Measurements from ENCODE around the gene UBE2J1.

Gene UBE2J1

DNA sequence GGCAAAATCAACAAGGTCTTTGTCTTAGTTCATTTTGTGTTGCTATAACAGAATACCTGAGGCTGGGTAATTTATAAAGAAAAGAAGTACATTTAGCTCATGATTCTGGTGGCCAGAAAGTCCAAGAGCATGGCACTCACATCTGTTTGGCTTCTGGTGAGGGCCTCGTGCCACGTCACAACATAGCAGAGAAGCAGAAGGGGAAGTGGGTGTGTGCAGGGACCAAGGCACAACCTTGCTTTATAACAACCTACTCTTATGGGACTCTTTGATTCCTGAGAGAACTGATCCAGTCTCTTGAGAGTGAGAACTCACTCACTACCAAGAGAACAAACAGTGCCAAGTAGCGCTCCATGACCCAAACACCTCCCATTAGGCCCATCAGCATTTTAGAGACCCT, 62.8 kb downstream of the UBE2J1 start:
- no peak for DNase-seq (ENCODE audit: low read depth)

DNA sequence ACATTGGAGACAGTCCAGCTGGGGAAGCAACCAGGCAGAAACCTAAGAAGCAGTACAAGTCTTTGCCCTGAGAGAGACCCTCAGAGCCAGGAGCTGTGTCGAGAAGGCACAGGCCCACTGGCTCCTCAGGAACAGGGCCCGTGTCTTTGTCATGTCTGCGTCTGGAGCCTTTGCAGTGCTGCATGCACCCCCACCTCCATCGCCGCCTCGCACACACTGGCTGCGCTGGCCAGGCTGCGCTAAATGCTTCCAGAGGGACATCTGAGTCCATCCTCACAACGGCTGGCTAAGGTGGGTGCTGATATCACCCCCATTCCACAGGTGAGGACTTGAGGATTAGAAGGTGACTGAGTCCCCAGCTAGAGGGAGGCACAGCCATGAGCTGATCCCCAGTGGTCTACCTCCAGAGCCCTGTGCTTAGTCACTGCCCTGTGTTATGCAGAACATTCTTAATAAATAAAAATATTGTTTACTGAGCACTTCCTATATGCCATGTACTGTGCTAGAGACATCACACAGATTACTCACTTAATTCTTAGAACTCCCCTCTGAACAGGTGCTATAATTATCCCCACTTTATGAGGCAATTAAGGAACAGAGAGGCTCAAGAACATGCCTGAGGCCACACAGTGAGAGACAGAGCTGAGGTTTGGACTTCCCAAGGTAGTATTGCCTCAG, 65.0 kb downstream of the UBE2J1 start:
- no peak for DNase-seq (ENCODE audit: low read depth)

DNA sequence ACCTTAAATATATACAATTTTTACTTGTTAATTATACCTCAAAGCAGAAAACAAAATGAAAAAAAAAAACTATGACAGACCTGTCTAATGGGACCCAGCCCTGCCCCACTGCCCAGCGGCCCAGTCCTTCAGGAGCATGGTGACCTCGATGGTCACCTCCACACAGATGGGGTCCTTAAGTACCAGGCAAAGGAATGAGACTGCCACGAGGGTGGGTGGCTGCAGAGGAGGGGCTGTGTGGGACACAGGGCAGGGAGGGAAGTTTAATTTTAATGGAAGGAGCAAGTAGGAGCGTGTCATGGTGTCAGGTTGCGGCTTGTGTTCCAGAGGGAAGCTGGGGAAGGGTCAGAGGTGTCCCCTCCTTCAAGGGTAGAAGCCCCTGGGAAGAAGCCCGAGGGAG, 66.0 kb downstream of the UBE2J1 start:
- no peak for DNase-seq (ENCODE audit: low read depth)

DNA sequence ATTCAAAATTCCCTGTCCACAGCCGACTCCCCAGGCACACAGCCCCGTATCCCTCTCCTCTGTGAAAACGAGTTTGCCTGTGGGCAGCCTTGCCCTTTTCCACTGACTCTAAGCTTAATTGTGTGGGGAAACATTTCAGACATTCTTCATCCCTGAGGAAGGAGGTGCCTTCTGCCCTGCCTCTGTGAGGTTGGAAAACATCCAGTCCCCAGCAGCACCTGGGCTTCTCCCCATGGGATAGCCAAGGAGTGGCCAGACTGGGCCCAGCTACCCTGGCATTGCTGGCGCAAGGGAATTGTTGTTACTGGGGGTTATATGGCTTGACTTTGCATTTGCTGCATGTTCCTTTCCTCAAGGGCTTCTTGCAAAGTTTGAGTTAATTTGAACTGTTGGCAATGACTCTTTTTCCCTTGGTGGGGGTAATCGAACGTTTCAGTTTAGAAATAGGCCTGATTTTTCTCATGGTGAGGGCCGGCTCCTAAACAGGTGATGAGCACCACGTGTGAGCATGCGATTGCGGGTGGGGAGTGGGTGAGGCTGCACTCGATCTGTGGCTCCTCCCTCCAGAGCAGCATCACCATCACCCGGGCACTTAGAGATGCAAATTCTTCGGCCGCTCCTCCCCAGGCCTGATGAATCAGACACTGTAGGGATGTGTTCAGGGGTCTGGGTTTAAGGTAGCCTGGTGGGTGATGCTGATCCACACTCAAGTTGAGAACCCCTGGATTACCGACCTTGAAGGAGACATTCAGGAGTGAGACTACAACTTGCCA, 67.4 kb downstream of the UBE2J1 start:
- DNase-seq (ENCODE audit: low read depth) = no peak

DNA sequence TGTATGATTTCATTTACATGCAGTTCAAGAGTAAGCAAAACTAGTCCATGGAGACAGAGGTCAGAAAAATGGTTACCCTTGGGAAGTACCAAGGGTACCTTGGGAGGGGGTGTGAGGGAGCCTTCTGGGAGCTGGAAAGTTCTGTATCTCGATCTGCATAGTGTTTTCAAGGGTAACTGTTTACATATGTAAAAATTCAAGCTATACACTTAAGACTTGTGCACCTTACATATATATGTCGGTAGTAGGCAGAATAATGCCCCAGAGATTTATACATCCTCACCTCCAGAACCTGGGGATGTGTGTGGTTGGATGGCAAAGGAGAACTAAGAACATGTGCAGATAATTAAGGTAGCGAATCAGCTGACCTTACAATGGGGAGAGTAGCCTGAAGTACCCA, 68.4 kb downstream of the UBE2J1 start:
- no peak for DNase-seq (ENCODE audit: low read depth)

DNA sequence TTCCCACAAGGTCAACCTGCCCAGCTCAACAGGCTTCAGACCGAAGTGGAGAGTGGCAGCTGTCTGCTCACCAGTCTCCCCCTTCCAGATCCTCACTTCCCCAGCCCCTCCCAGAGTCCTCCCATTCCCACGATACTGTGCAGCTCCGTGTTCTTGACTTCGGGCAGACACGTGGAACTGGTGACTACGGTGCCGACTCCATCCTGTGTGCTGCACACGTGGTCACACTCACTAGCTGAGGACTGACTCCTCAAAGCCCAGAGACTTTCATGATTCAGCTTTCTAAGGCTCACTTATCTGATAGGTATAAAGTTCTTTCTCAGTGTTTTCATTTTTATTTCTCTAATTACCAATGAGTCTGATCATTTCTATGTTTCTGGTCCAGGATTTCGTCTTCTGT, 69.8 kb downstream of the UBE2J1 start:
- DNase-seq (ENCODE audit: low read depth) = no peak

DNA sequence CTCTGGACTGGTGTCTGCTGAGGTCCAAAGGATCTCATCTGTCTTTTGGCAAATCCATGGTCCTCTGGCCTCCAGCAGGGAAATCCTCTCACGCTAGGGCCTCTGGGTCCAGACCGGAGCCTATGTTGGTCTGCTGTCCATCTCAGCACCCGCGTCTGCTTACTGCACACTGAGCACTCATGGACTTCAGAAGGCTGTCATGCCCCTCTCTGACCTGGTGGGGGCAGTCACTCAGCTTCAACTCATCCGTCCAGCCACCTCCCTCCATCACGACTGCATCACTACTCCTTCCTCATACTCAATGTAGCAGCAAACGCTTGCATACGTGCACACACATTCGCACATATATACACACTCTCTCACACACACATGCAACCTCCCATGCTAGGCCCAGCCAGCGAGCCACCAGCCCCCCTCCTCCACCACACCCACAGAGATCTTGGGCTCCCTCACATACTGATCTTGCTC, 70.7 kb downstream of the UBE2J1 start:
- peak; percentile 17 for DNase-seq (ENCODE audit: low read depth)

DNA sequence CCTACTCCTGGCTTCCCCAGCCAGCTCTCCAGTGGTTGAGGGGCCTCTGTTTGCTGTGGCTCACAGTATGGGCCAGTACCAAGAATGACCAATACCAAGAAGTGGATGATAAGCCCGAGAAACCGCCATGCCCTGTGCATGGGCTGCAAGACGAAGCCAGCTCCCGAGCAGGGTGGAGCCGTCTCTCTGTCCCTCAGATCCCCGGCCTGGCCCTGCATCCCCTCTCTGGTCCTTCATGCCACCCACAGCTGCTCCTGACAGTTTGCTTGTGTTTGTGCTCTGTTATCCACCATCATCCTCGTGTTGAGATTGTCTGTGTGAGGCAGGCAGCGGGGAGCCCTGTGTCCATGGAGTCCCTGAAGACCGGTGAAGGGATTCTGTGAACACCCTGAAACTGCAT, 73.6 kb downstream of the UBE2J1 start:
- DNase-seq (ENCODE audit: low read depth) = no peak
